ENCODE data around the gene TMEM134.

TMEM134 gene

DNA sequence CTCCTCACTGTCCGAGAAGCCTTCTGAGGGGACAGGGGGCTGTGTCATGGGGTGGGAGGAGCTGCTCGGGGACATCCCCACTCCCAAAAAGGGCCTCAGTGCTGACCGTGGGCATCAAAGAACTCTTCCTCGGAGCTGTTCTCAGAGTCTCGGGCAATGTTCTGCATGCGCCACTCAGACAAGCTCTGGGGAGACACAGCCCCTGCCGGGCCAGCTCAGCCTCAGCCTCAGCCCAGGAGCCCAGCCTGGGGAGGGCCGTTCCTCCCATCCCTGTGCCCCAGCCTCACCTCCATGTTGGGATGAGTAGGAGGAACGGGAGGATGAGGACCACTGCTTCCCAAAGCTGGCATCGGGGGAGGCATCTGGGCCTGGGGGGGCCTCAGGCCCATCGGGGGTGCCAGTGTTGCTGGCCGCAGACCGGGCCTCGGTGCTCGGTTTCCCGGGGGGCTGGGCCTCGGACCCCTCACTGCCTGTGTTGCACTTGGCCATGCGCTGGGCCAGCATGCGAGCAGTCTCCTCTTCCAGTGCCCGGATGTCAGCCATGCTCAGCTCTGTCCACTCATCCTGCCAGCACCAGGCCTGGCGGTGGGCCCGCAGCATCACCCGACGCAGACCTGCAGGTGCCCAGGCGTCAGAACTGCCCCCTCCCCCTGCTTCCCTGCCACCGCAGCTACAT lies 30.9 kb upstream of the TMEM134 start:
- Histone ChIP-seq H3K4me1 (ENCODE audit: control insufficient read depth, insufficient read depth, low read length, unreplicated experiment) (peaks cover 6% of the 10 kb centered on the region), H2AFZ (ENCODE audit: low read length, unreplicated experiment) (no peak overlapping the region), H3K27ac (ENCODE audit: low read depth, low read length) (no peak overlapping the region), H3K27me3 (ENCODE audit: insufficient read depth, low read length) (no peaks in the 10 kb centered on the region), H3K36me3 (ENCODE audit: insufficient read depth, low read length) (no peaks in the 10 kb centered on the region), H3K4me3 (ENCODE audit: low read depth, low read length) (no peak overlapping the region), H3K79me2 (ENCODE audit: control insufficient read depth, insufficient read depth, low read length, unreplicated experiment) (no peaks in the 10 kb centered on the region)

DNA sequence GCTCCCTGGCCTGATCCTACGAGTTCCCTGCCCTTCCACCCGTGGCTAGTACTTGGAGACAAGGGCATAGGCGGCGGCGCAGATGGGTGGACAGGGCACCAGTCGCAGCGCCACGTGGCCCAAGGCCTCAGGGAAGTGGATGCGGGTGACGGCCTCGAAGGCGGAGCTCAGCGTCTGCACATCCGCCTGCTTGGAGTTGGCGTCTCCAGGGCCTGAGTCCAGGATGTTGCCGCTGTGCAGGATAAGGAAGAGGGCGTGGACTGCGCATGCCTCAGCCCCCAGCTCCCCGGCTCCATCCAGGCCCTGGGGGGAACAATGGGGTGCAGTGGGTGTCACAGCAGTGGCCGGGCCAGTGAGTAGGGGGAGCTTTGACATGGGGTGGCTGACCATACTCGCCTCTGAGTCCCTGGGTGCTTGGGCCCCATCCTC lies 29.5 kb upstream of the TMEM134 start:
- Histone ChIP-seq H3K4me3 (ENCODE audit: low read depth, low read length) (no peak overlapping the region), H3K27me3 (ENCODE audit: insufficient read depth, low read length) (no peaks in the 10 kb centered on the region), H2AFZ (ENCODE audit: low read length, unreplicated experiment) (no peak overlapping the region), H3K27ac (ENCODE audit: low read depth, low read length) (no peak overlapping the region), H3K4me1 (ENCODE audit: control insufficient read depth, insufficient read depth, low read length, unreplicated experiment) (peaks cover 2% of the 10 kb centered on the region), H3K36me3 (ENCODE audit: insufficient read depth, low read length) (no peaks in the 10 kb centered on the region), H3K79me2 (ENCODE audit: control insufficient read depth, insufficient read depth, low read length, unreplicated experiment) (no peaks in the 10 kb centered on the region)

DNA sequence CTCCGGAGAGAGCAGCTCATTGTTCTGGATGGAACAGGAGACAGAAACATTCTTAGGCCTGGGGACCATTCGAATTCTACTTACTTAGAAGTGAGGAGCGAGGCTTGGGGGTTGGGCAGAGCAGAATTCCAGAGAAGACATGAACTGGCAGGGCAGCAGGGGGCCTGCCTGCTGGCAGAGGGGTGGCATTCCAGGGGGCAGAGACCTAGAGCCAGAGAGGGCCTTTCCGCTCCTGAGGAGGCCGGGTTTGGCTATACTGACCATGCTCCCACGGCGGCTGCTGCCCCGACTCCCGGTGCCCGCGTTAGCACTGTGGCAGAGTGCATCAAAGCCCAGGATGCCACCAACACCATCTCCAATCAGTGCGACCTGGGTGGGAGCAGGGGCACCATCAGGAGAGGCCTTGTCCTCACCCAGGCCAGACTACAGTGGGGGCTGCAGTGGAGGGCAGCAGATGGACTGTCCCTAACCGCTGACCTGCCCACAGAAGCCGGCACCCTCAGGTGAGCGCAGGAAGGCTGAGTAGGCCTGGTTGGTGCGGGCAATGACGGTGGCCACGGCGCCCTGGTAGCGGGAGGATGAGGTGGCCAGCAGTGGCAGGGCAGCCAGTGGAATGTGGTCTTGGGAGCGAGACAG lies 28.7 kb upstream of the TMEM134 start:
- H2AFZ ChIP-seq (ENCODE audit: low read length, unreplicated experiment), result no peak overlapping the region
- no peaks in the 10 kb centered on the region for H3K27me3 ChIP-seq (ENCODE audit: insufficient read depth, low read length)
- no peaks in the 10 kb centered on the region for H3K36me3 ChIP-seq (ENCODE audit: insufficient read depth, low read length)
- H3K79me2 ChIP-seq (ENCODE audit: control insufficient read depth, insufficient read depth, low read length, unreplicated experiment), result no peaks in the 10 kb centered on the region
- no peak overlapping the region for H3K4me3 ChIP-seq (ENCODE audit: low read depth, low read length)
- H3K4me1 ChIP-seq (ENCODE audit: control insufficient read depth, insufficient read depth, low read length, unreplicated experiment), result no peaks in the 10 kb centered on the region
- no peak overlapping the region for H3K27ac ChIP-seq (ENCODE audit: low read depth, low read length)

DNA sequence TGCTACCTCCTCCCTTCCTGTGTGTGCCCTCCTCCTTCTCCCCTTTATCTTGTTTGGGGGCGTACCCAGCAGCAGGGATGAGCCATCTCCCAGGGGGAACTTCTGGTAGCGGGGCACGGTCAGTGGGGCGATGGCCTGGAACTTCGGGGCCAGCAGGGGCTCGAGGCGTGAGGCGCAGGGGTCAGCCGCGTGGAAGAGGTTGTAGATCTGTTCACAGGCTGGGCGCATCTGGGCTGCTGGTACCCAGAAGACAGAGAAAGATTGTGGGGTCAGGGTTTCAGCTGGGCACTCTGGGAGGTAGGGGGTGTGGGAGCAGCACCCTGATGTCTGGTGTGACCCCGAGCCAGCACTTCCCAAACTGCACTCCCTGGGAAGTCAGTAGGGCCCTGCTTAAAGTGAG lies 27.1 kb upstream of the TMEM134 start:
- no peak overlapping the region for H3K27ac ChIP-seq (ENCODE audit: low read depth, low read length)
- no peak overlapping the region for H2AFZ ChIP-seq (ENCODE audit: low read length, unreplicated experiment)
- H3K79me2 ChIP-seq (ENCODE audit: control insufficient read depth, insufficient read depth, low read length, unreplicated experiment), result no peaks in the 10 kb centered on the region
- no peak overlapping the region for H3K4me3 ChIP-seq (ENCODE audit: low read depth, low read length)
- no peaks in the 10 kb centered on the region for H3K27me3 ChIP-seq (ENCODE audit: insufficient read depth, low read length)
- no peaks in the 10 kb centered on the region; the same call in 1 of the 2 replicates for H3K36me3 ChIP-seq (ENCODE audit: insufficient read depth, low read length)
- no peaks in the 10 kb centered on the region for H3K4me1 ChIP-seq (ENCODE audit: control insufficient read depth, insufficient read depth, low read length, unreplicated experiment)

DNA sequence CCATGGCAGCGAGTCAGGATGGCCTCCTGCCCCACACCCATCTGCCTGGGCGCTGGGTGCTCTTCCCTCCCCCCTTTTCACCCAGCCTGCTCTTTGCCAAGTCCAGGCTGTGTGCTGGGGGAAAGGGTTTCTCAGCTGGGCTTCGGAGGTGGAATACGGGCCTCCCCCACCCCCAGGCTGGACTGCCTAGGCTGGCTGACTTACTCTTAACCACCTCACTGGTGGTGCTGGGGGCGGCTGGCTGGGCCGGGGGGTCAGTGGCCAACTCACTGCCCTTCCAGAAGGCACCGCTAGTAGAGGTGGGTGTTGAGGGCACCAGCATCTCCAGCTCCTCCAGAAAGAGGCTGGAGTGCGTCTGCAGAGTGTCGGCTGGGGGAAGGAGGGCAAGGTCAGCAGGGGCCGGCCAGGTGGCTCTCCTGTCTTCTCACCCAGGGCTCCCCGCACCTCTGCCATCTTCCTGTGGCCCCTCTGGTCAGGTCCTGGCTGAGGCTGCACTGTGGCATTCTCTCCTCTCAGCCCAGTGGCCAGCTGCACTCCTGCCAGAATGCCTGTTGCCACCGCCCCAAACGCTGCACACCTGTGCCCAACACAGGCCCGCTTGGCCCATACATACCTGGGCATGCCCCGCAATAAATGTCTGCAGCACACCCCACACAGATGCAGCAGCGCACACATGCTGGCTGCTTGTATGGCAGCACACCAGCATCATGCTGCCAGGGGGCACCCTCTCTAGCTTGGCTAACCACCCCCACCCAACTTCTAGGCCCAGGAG lies 26.4 kb upstream of the TMEM134 start:
- Histone ChIP-seq H3K36me3 (ENCODE audit: insufficient read depth, low read length) (no peaks in the 10 kb centered on the region; the same call in 1 of the 2 replicates), H3K4me1 (ENCODE audit: control insufficient read depth, insufficient read depth, low read length, unreplicated experiment) (no peaks in the 10 kb centered on the region), H2AFZ (ENCODE audit: low read length, unreplicated experiment) (no peak overlapping the region), H3K27ac (ENCODE audit: low read depth, low read length) (no peak overlapping the region), H3K79me2 (ENCODE audit: control insufficient read depth, insufficient read depth, low read length, unreplicated experiment) (no peaks in the 10 kb centered on the region), H3K27me3 (ENCODE audit: insufficient read depth, low read length) (no peaks in the 10 kb centered on the region), H3K4me3 (ENCODE audit: low read depth, low read length) (no peak overlapping the region)

DNA sequence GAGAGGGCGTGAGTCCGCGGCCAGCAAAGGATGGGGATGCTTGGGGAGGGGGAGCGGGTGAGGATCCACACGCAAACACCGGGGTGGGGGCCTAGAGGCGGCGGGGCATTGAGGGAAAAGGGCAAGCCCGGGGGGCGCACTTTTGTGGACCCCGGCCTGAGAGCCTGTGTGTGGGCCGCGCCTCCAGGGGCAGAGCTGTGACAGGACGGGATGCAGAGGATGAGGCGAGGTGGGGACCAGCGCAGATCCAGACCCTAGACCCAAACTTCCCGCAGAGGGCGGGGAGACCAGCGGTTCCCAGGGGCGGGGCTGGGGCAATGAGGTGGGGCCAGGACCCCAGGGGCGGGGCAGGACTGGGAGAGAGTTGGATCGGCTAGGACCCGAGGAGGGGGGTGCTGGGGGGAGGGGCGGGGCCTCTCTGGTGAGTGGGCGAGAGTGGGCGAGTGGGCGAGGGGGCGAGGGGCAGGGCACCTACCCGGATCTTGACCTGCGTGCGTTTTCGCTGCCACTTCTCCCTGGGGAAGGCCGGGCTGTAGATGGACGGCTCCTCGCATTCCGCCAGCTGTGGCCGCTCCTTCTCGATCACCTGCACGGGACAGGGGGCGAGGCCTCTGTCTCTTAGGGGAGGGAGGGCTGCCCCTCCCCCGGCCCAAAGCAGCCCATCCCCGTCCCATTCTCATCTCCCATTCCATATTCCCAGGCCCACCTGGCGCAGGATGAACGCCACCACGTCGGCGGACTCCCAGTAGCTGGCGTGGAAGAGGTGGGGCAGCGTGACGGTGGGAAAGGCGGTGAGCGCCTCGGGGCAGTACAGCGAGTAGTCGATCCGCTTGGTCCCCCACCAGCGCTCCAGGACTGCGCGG lies 25.6 kb upstream of the TMEM134 start:
- no peaks in the 10 kb centered on the region for H3K4me1 ChIP-seq (ENCODE audit: control insufficient read depth, insufficient read depth, low read length, unreplicated experiment)
- no peaks in the 10 kb centered on the region; the same call in 1 of the 2 replicates for H3K36me3 ChIP-seq (ENCODE audit: insufficient read depth, low read length)
- no peak overlapping the region for H3K4me3 ChIP-seq (ENCODE audit: low read depth, low read length)
- no peak overlapping the region for H3K27ac ChIP-seq (ENCODE audit: low read depth, low read length)
- no peaks in the 10 kb centered on the region for H3K27me3 ChIP-seq (ENCODE audit: insufficient read depth, low read length)
- H3K79me2 ChIP-seq (ENCODE audit: control insufficient read depth, insufficient read depth, low read length, unreplicated experiment), result no peaks in the 10 kb centered on the region
- H2AFZ ChIP-seq (ENCODE audit: low read length, unreplicated experiment), result no peak overlapping the region

DNA sequence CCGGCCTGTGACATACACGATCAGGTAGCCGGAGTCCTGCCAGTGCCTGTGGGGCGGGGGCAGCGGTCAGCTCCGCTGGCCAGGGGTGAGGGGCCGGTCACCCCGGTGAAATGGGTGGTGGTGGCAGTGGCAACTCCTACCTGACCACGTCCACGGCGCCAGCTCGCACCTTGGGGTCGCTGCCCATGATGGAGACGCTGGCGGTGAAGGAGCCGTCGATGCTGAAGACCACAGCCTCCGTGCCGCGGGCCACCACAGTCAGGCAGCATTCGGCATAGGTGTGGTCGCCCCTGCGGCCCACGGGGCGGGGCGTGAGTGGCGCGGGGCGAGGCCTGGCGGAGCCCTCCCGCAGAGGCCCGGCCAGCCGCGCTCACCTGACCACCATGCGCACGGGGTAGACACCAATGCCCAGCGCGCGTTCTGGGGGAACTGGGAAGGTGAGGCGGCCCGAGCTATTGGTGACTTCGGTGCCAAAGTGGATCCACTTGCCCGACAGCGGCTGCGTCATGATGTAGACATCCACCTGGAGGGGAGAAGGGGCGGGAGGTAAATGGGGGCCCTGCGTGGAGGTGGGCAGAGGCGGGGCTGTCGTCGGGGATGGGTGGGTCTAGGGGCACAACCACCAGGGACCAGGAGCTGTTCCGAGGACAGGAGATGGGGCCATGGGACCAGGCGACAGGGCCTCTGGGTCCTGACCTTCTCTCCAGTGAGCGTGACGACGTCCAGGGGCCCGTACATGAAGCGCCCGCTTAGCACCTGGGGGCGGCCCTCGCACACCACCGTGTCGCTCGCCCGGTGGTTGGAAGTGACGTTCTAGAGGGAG lies 24.7 kb upstream of the TMEM134 start:
- Histone ChIP-seq H2AFZ (ENCODE audit: low read length, unreplicated experiment) (no peak overlapping the region), H3K4me1 (ENCODE audit: control insufficient read depth, insufficient read depth, low read length, unreplicated experiment) (no peaks in the 10 kb centered on the region), H3K4me3 (ENCODE audit: low read depth, low read length) (no peak overlapping the region), H3K27me3 (ENCODE audit: insufficient read depth, low read length) (no peaks in the 10 kb centered on the region), H3K79me2 (ENCODE audit: control insufficient read depth, insufficient read depth, low read length, unreplicated experiment) (no peaks in the 10 kb centered on the region), H3K27ac (ENCODE audit: low read depth, low read length) (no peak overlapping the region), H3K36me3 (ENCODE audit: insufficient read depth, low read length) (no peaks in the 10 kb centered on the region; the same call in 1 of the 2 replicates)

DNA sequence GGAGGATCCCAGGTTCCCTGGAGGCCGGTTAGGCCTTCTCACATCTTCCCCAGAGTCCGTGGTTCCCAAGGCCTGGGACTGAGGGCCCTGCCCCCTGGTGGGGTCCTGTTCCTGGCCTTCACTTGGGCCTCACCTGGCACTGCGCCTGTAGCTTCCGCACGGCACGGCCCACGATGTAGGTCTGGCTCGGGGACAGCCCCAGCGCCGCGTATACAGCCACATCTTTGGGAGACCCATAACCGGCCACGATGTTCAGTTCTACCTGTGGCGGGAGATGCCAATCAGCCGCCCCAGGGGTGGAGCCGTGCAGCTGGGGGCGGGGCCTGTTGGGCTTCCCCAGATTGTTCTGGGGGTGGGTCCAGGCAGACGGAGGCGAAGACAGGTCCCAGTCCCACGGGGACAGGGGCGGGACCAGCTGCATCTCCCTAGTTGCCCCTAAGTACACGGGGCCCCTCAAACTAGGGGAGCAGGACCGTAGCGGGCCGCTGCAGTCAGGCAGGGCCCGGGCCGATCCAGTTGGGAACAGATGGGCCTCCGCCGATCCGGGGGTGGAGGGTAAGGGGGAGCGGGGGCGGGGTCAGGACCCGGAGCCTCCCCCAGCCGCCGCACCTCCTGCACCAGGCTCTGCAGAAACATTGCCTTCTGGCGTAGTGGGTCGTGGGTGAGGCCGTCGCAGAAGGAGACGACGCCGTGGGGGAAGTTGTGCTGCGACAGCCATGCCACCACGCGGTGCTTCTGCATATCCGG lies 23.9 kb upstream of the TMEM134 start:
- no peak overlapping the region for H3K4me3 ChIP-seq (ENCODE audit: low read depth, low read length)
- H2AFZ ChIP-seq (ENCODE audit: low read length, unreplicated experiment), result no peak overlapping the region
- no peaks in the 10 kb centered on the region for H3K27me3 ChIP-seq (ENCODE audit: insufficient read depth, low read length)
- H3K79me2 ChIP-seq (ENCODE audit: control insufficient read depth, insufficient read depth, low read length, unreplicated experiment), result no peaks in the 10 kb centered on the region
- H3K27ac ChIP-seq (ENCODE audit: low read depth, low read length), result no peak overlapping the region
- H3K36me3 ChIP-seq (ENCODE audit: insufficient read depth, low read length), result no peaks in the 10 kb centered on the region; the same call in 1 of the 2 replicates
- H3K4me1 ChIP-seq (ENCODE audit: control insufficient read depth, insufficient read depth, low read length, unreplicated experiment), result no peaks in the 10 kb centered on the region

DNA sequence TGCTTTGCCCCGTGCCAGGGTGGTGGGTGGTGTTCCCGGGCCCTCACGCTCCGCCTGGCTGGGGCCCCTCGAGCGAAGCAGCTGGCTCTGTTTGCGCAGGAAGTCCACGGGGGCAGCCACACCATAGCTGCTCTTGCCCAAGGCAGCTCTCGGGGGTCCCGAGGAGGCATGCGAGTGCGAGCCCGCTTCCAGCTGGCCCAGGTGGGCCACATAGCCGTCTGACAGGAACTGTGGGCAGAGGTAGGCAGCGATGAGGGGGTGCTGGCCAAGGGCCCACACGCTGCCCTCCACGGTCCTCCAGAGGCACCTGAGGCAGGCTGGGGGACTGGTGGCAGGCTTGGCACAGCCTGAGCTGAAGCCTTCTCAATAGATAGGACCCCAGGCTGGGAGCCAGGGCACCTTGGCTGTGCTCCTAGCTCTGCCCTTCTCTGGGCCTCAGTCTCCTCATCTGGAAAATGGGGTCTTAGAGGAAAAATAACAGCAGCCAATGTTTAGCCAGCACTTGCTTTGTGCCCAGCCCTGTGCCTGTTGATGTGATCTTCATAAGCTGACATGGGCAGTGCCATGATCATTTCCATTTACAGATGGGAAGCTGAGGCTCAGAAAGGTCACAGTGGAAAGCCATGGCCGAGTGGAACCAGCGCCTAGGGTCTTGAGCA lies 23.1 kb upstream of the TMEM134 start:
- no peaks in the 10 kb centered on the region for H3K27me3 ChIP-seq (ENCODE audit: insufficient read depth, low read length)
- no peak overlapping the region for H2AFZ ChIP-seq (ENCODE audit: low read length, unreplicated experiment)
- H3K79me2 ChIP-seq (ENCODE audit: control insufficient read depth, insufficient read depth, low read length, unreplicated experiment), result no peaks in the 10 kb centered on the region
- no peak overlapping the region for H3K27ac ChIP-seq (ENCODE audit: low read depth, low read length)
- no peaks in the 10 kb centered on the region; the same call in 1 of the 2 replicates for H3K36me3 ChIP-seq (ENCODE audit: insufficient read depth, low read length)
- no peaks in the 10 kb centered on the region for H3K4me1 ChIP-seq (ENCODE audit: control insufficient read depth, insufficient read depth, low read length, unreplicated experiment)
- H3K4me3 ChIP-seq (ENCODE audit: low read depth, low read length), result no peak overlapping the region
